IMR-90 (cell line): ENCODE measurements around the gene CDKAL1. TPM values are rescaled to one million over a fixed set of nuclear protein-coding genes. Genes with fewer than 3 reads are reported as not detected.

Source experiments
- ATAC-seq: fragments of 200-7000 bp; cut with Tn5 transposase; 2 replicates; pipeline ENCODE4 v1.9.1; 2020; ENCODE audit warnings: low read depth, mild to moderate bottlenecking, moderate library complexity
- BruUV-seq: library from RNA; stranded (reverse); fragments of 400-500 nt; replicated peaks from 2 replicates; lab custom pipeline; 2021; lab: Mats Ljungman, UMichigan
- CTCF ChIA-PET: fragments of 300-600 bp; formaldehyde crosslinking; extraction: SDS; loops from one replicate; lab custom pipeline; 2021; ENCODE audit warnings: antibody characterized with exemption; lab: Yijun Ruan, JAX
- POLR2A ChIA-PET: fragments of 300-600 bp; sonication (Branson Sonifier 250); formaldehyde crosslinking; loops from one replicate; lab custom pipeline; 2022; ENCODE audit warnings: antibody characterized with exemption; ENCODE audit not compliant: unreplicated experiment; lab: Charles Lee
- DNase-seq: peaks from one replicate; pipeline ENCODE4 v3.0.0; 2013
- H2AFZ ChIP-seq: replicated peaks from 2 replicates; pipeline ENCODE3; 2013; ENCODE audit warnings: low read length, mild to moderate bottlenecking; ENCODE audit not compliant: poor library complexity
- H2AK5ac ChIP-seq: 2 replicates; pipeline ENCODE4 v1.6.1; 2013; ENCODE audit warnings: low read depth, low read length, inconsistent platforms
- H2AK9ac ChIP-seq: replicated peaks from 2 replicates; pipeline ENCODE3; 2013; ENCODE audit warnings: mild to moderate bottlenecking, low read depth, low read length, moderate library complexity; ENCODE audit not compliant: poor library complexity
- H2BK120ac ChIP-seq: 2 replicates; pipeline ENCODE4 v1.6.1; 2013; ENCODE audit warnings: low read depth, low read length, inconsistent platforms
- H2BK15ac ChIP-seq: 3 replicates; pipeline ENCODE4 v1.6.1; 2013; ENCODE audit warnings: low read depth, low read length, inconsistent platforms
- H2BK20ac ChIP-seq: 2 replicates; pipeline ENCODE4 v1.6.1; 2013; ENCODE audit warnings: low read depth, mild to moderate bottlenecking, inconsistent platforms, low read length, moderate library complexity
- H2BK5ac ChIP-seq: 2 replicates; pipeline ENCODE4 v1.6.1; 2013; ENCODE audit warnings: mild to moderate bottlenecking, low read depth, low read length, inconsistent platforms; ENCODE audit not compliant: poor library complexity, severe bottlenecking
- H3K14ac ChIP-seq: replicated peaks from 2 replicates; pipeline ENCODE4 v1.6.1; 2013; ENCODE audit warnings: low read depth, low read length, inconsistent platforms
- H3K18ac ChIP-seq: 2 replicates; pipeline ENCODE4 v1.6.1; 2013; ENCODE audit warnings: low read depth, low read length, control low read depth
- H3K23ac ChIP-seq: 2 replicates; pipeline ENCODE4 v1.6.1; 2013; ENCODE audit warnings: low read depth, low read length, inconsistent platforms
- H3K27ac ChIP-seq: 2 replicates; pipeline ENCODE4 v1.5.1; 2013; ENCODE audit warnings: mild to moderate bottlenecking, control low read depth, low read length; ENCODE audit not compliant: insufficient read depth
- H3K27me3 ChIP-seq: 2 replicates; pipeline ENCODE4 v1.6.1; 2013; ENCODE audit warnings: low read length; ENCODE audit not compliant: control insufficient read depth, insufficient read depth
- H3K36me3 ChIP-seq: 2 replicates; pipeline ENCODE4 v1.6.1; 2013; ENCODE audit warnings: low read length, mixed read lengths; ENCODE audit not compliant: control insufficient read depth, insufficient read depth
- H3K4ac ChIP-seq: 2 replicates; pipeline ENCODE4 v1.6.1; 2013; ENCODE audit warnings: low read depth, low read length, inconsistent platforms
- H3K4me1 ChIP-seq: 2 replicates; pipeline ENCODE4 v1.6.1; 2013; ENCODE audit warnings: low read length, mixed read lengths; ENCODE audit not compliant: control insufficient read depth, insufficient read depth
- H3K4me2 ChIP-seq: 2 replicates; pipeline ENCODE4 v1.6.1; 2013; ENCODE audit warnings: low read depth, mild to moderate bottlenecking, control low read depth, low read length, moderate library complexity
- H3K4me3 ChIP-seq: 2 replicates; pipeline ENCODE4 v1.5.1; 2013; ENCODE audit warnings: low read depth, mild to moderate bottlenecking, control low read depth, low read length, moderate library complexity; ENCODE audit not compliant: insufficient read depth
- H3K56ac ChIP-seq: 2 replicates; pipeline ENCODE4 v1.6.1; 2013; ENCODE audit warnings: low read length, inconsistent platforms; ENCODE audit not compliant: insufficient read depth; ENCODE audit errors: extremely low read depth
- H3K79me1 ChIP-seq, 2 experiments: 2 replicates each; pipeline ENCODE4 v1.6.1; 2013; ENCODE audit warnings: low read length in 2 of 2, inconsistent platforms in 1 of 2, low read depth in 1 of 2
- H3K9ac ChIP-seq: 2 replicates; pipeline ENCODE4 v1.6.1; 2013; ENCODE audit warnings: low read depth, low read length, control low read depth
- H3K9me1 ChIP-seq: 2 replicates; pipeline ENCODE4 v1.6.1; 2013; ENCODE audit warnings: low read length, inconsistent platforms; ENCODE audit not compliant: insufficient read depth
- H3K9me3 ChIP-seq: 2 replicates; pipeline ENCODE4 v1.6.1; 2013; ENCODE audit warnings: low read length; ENCODE audit not compliant: control insufficient read depth, insufficient read depth
- H4K20me1 ChIP-seq: 2 replicates; pipeline ENCODE4 v1.6.1; 2013; ENCODE audit warnings: low read length, inconsistent platforms; ENCODE audit not compliant: insufficient read depth
- H4K5ac ChIP-seq: 2 replicates; pipeline ENCODE4 v1.6.1; 2013; ENCODE audit warnings: mild to moderate bottlenecking, low read depth, low read length, control low read depth
- H4K8ac ChIP-seq, 2 experiments: 2 replicates each; pipeline ENCODE4 v1.6.1; 2013; ENCODE audit warnings: low read depth in 2 of 2, low read length in 2 of 2, control low read depth in 1 of 2, inconsistent platforms in 1 of 2
- H4K91ac ChIP-seq: 2 replicates; pipeline ENCODE4 v1.6.1; 2013; ENCODE audit warnings: low read depth, low read length, inconsistent platforms; ENCODE audit not compliant: insufficient read depth
- BHLHE40 ChIP-seq: fragments of 150-350 bp; IDR thresholded peaks from 2 replicates; pipeline ENCODE4 v1.6.1; 2016; ENCODE audit warnings: mild to moderate bottlenecking, low read depth, low read length
- CEBPB ChIP-seq: IDR thresholded peaks from 2 replicates; pipeline ENCODE4 v1.6.1; 2012; ENCODE audit warnings: low read depth, low read length, improper control_type of control experiment
- CHD1 ChIP-seq: IDR thresholded peaks from 2 replicates; pipeline ENCODE4 v1.6.1; 2012; ENCODE audit warnings: low read depth, low read length, improper control_type of control experiment
- MAZ ChIP-seq: IDR thresholded peaks from 2 replicates; pipeline ENCODE4 v1.6.1; 2012; ENCODE audit warnings: low read depth, mild to moderate bottlenecking, low read length, improper control_type of control experiment, moderate library complexity, borderline replicate concordance
- MXI1 ChIP-seq: IDR thresholded peaks from 2 replicates; pipeline ENCODE4 v1.6.1; 2012; ENCODE audit warnings: low read depth, mild to moderate bottlenecking, low read length, moderate library complexity, borderline replicate concordance
- NFE2L2 ChIP-seq: fragments of 150-350 bp; IDR thresholded peaks from 2 replicates; pipeline ENCODE4 v1.6.1; 2016; ENCODE audit warnings: low read depth, mild to moderate bottlenecking, low read length
- POLR2A ChIP-seq: IDR thresholded peaks from 2 replicates; pipeline ENCODE4 v1.6.1; 2012; ENCODE audit warnings: mild to moderate bottlenecking, low read depth, low read length
- RAD21 ChIP-seq: IDR thresholded peaks from 2 replicates; pipeline ENCODE4 v1.6.1; 2012; ENCODE audit warnings: low read length, improper control_type of control experiment
- RCOR1 ChIP-seq: IDR thresholded peaks from 2 replicates; pipeline ENCODE4 v1.6.1; 2012; ENCODE audit warnings: mild to moderate bottlenecking, low read length, improper control_type of control experiment; ENCODE audit not compliant: insufficient replicate concordance
- SMC3 ChIP-seq: fragments of 150-350 bp; IDR thresholded peaks from 2 replicates; pipeline ENCODE4 v1.6.1; 2016; ENCODE audit warnings: low read depth, mild to moderate bottlenecking, antibody characterized with exemption, low read length, moderate library complexity
- WGBS, 2 experiments: methylation state at CpG; one replicate each; pipeline versions ENCODE4 v1.1.5 to v1.1.7; 2013; ENCODE audit warnings: missing lambda C conversion rate in 2 of 2; ENCODE audit not compliant: insufficient read length in 1 of 2; ENCODE audit errors: extremely low coverage in 2 of 2; 5-methylcytosine and 5-hydroxymethylcytosine counted together
- dilution Hi-C: fragments of 300-500 bp; cut with HindIII; formaldehyde crosslinking; loops from one replicate; pipeline ENCODE4 v1.14.3; 2018; ENCODE audit warnings: low sequenced_read_pairs; ENCODE audit not compliant: unreplicated experiment
- in situ Hi-C: fragments of 300-500 bp; cut with MboI; formaldehyde crosslinking; loops from 3 replicates; pipeline ENCODE4 v1.14.3; 2019; ENCODE audit warnings: low sequenced_read_pairs, inconsistent platforms, mixed read lengths
- intact Hi-C: fragments of 100-400 bp; cut with micrococcal nuclease; formaldehyde crosslinking; loops from 2 replicates; pipeline ENCODE4 v1.10.0; 2022
- polyA plus RNA-seq, 3 experiments: library from polyadenylated mRNA; depleted of rRNA; stranded (reverse); fragments of >200 nt; gene quantifications; 2 replicates each; pipeline ENCODE4 v1.2.3, GENCODE V29; 2012; ENCODE audit warnings: low replicate concordance in 1 of 3
- total RNA-seq: library from RNA; depleted of rRNA; stranded (reverse); fragments of >200 nt; gene quantifications from 2 replicates; pipeline ENCODE4 v1.2.3, GENCODE V29; 2012
- TF ChIP-seq, protein P1 (sequence below): fragments of 150-350 bp; IDR thresholded peaks from 2 replicates; pipeline ENCODE4 v1.6.1; 2016; ENCODE audit warnings: low read depth, mild to moderate bottlenecking, low read length, moderate library complexity, borderline replicate concordance
- TF ChIP-seq, protein P2 (sequence below): conservative IDR thresholded peaks from 2 replicates; pipeline ENCODE4 v1.5.1; 2012; ENCODE audit warnings: mild to moderate bottlenecking, low read depth, low read length, improper control_type of control experiment

The CDKAL1 gene
- total and polyA plus RNA-seq, 2 of the 4 experiments (the other 2 are of a cell fraction): 3.7 to 13.1 TPM

DNA sequence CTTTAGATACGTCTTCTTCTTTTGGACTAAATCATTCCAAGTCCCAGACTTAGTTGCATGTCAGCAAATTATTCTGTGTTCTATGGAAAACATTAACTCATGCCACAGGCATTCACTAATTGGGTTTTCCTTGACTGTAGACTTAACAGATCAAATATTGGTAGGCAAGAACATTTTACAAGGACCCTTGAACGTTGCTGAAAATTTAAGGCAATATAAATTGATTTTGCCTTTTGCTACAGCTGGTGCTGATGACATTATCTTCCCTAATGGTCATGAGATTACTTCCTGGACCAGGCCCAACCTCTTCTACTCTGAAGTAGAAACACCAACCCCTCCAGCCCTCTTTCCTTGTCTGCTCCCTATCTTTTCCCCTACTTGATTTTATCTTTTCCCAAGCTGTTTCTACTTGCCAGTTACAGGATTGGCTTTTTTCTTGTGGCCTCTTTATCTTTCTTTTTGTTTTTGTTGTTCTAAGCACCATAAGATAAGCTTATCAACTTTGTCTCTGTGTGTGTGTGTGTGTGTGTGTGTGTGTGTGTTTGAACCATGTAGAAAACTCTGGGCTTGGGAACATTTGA is 545.3 kb downstream of the CDKAL1 start:
- H2AK9ac ChIP-seq: no peak overlapping the region
- dilution Hi-C loops (no loop called here), intact Hi-C loops (no loop called here), in situ Hi-C loops (no loop called here)
- WGBS, 2 experiments: no CpG with 5 or more reads among the region's 2 CpGs
- BruUV-seq: no TSS peak
- H2AFZ ChIP-seq: no peak overlapping the region
- H4K5ac ChIP-seq: no peak overlapping the region
- H2BK5ac ChIP-seq: no peak overlapping the region
- H3K27ac ChIP-seq: no peak overlapping the region
- no peak overlapping the region for H2BK15ac ChIP-seq
- ATAC-seq (no peak), DNase-seq (peak; percentile 20)
- no peaks in the 10 kb centered on the region for H3K9me1 ChIP-seq
- ChIA-PET POLR2A (interaction anchor here (0.5 to 0.6 kb wide), 2 partner anchors 10 to 518 kb away, joined by 3 to 5 read pairs; no protein-coding TSS in a partner anchor), CTCF (interaction anchor here (0.6 kb wide), 1 partner anchor 29 kb away, joined by 4 read pairs; no protein-coding TSS in a partner anchor)
- no peaks in the 10 kb centered on the region for H3K4me1 ChIP-seq
- no peak overlapping the region for H3K18ac ChIP-seq
- H4K20me1 ChIP-seq: no peaks in the 10 kb centered on the region
- H2BK120ac ChIP-seq: no peak overlapping the region
- no peak overlapping the region for H2BK20ac ChIP-seq
- no peak overlapping the region for H3K56ac ChIP-seq
- H3K9me3 ChIP-seq: no peaks in the 10 kb centered on the region
- H3K9ac ChIP-seq: no peak overlapping the region
- H3K27me3 ChIP-seq: no peaks in the 10 kb centered on the region
- H3K23ac ChIP-seq: no peak overlapping the region
- H3K4ac ChIP-seq: no peak overlapping the region
- no peak for TF ChIP-seq CEBPB
- no peak for TF ChIP-seq BHLHE40
- no peak for TF ChIP-seq POLR2A
- no peak for TF ChIP-seq MXI1
- no peak for TF ChIP-seq SMC3
- no peak for TF ChIP-seq RCOR1
- no peak for TF ChIP-seq NFE2L2
- TF ChIP-seq, protein P1, sequence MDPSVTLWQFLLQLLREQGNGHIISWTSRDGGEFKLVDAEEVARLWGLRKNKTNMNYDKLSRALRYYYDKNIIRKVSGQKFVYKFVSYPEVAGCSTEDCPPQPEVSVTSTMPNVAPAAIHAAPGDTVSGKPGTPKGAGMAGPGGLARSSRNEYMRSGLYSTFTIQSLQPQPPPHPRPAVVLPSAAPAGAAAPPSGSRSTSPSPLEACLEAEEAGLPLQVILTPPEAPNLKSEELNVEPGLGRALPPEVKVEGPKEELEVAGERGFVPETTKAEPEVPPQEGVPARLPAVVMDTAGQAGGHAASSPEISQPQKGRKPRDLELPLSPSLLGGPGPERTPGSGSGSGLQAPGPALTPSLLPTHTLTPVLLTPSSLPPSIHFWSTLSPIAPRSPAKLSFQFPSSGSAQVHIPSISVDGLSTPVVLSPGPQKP: no peak
- TF ChIP-seq, protein P2, sequence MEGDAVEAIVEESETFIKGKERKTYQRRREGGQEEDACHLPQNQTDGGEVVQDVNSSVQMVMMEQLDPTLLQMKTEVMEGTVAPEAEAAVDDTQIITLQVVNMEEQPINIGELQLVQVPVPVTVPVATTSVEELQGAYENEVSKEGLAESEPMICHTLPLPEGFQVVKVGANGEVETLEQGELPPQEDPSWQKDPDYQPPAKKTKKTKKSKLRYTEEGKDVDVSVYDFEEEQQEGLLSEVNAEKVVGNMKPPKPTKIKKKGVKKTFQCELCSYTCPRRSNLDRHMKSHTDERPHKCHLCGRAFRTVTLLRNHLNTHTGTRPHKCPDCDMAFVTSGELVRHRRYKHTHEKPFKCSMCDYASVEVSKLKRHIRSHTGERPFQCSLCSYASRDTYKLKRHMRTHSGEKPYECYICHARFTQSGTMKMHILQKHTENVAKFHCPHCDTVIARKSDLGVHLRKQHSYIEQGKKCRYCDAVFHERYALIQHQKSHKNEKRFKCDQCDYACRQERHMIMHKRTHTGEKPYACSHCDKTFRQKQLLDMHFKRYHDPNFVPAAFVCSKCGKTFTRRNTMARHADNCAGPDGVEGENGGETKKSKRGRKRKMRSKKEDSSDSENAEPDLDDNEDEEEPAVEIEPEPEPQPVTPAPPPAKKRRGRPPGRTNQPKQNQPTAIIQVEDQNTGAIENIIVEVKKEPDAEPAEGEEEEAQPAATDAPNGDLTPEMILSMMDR: no peak
- TF ChIP-seq RAD21: no peak
- no peak for TF ChIP-seq MAZ
- no peak for TF ChIP-seq CHD1
- no peak overlapping the region for H3K4me3 ChIP-seq
- no peak overlapping the region for H3K14ac ChIP-seq
- no peaks in the 10 kb centered on the region for H3K36me3 ChIP-seq
- H4K91ac ChIP-seq: no peak overlapping the region
- H4K8ac ChIP-seq: no peak overlapping the region
- H3K79me1 ChIP-seq: no peaks in the 10 kb centered on the region
- H2AK5ac ChIP-seq: no peak overlapping the region
- H3K4me2 ChIP-seq: no peak overlapping the region
